Heart right ventricle (tissue), 16 donors: ENCODE results near the gene PLXDC2. TPM values are rescaled to one million over a fixed set of nuclear protein-coding genes. Genes with fewer than 3 reads are reported as not detected.

Source experiments
- ATAC-seq, 8 donors: fragments of 200-7000 bp; cut with Tn5 transposase; one replicate each; pipeline ENCODE4 v1.9.1; 2020; ENCODE audit warnings: mild to moderate bottlenecking in 8 of 8, moderate library complexity in 8 of 8, moderate number of reproducible peaks in 1 of 8
- DNase-seq, 2 donors: peaks; one replicate each; pipeline ENCODE4 v3.0.0-alpha.2; 2020
- H3K27ac ChIP-seq, 10 donors: fragments of 200-600 bp; sonication (generic) in 2 of 10; one replicate each; pipeline versions ENCODE4 v1.5.0 to v1.8.0; 2020 to 2022; ENCODE audit warnings: mild to moderate bottlenecking in 3 of 10
- H3K27me3 ChIP-seq, 7 donors: fragments of 200-600 bp; one replicate each; pipeline ENCODE4 v1.8.0; 2021 to 2022; ENCODE audit warnings: mild to moderate bottlenecking in 2 of 7
- H3K36me3 ChIP-seq, 9 donors: fragments of 200-600 bp; sonication (generic) in 1 of 9; one replicate each; pipeline versions ENCODE4 v1.5.0 to v1.8.0; 2020 to 2022; ENCODE audit warnings: mild to moderate bottlenecking in 2 of 9
- H3K4me1 ChIP-seq, 9 donors: fragments of 200-600 bp; sonication (generic) in 1 of 9; one replicate each; pipeline versions ENCODE4 v1.5.0 to v1.8.0; 2020 to 2022; ENCODE audit warnings: mild to moderate bottlenecking in 4 of 9
- H3K4me3 ChIP-seq, 10 donors: fragments of 200-600 bp; sonication (generic) in 2 of 10; one replicate each; pipeline versions ENCODE4 v1.5.0 to v1.8.0; 2020 to 2022; ENCODE audit warnings: mild to moderate bottlenecking in 7 of 10, moderate library complexity in 2 of 10
- H3K9me3 ChIP-seq, 11 donors: fragments of 200-600 bp in 10 of 11; sonication (generic) in 2 of 11; one replicate each; pipeline versions ENCODE4 v1.5.0 to v1.8.0; 2013 to 2022; ENCODE audit warnings: mild to moderate bottlenecking in 2 of 11, control low read depth in 1 of 11, moderate library complexity in 1 of 11
- WGBS, 2 donors: extraction: QIAGEN DNeasy Blood & Tissue Kit; methylation state at CpG; one replicate each; pipeline ENCODE4 v1.1.7; 2013; ENCODE audit warnings: inconsistent platforms in 1 of 2; 5-methylcytosine and 5-hydroxymethylcytosine counted together
- intact Hi-C, 10 donors: fragments of 100-400 bp; cut with DNase I; formaldehyde crosslinking; loops; one replicate each; pipeline versions ENCODE4 v1.11.1 to v1.14.2; 2022
- polyA plus RNA-seq, 2 donors: library from polyadenylated mRNA; stranded (reverse); fragments of 200-250 nt; gene quantifications; one replicate each; pipeline ENCODE4 v1.2.3, GENCODE V29; 2013
- total RNA-seq, 10 donors: library from RNA; stranded (reverse); fragmentation: NEBNext Ultra II Directional in 3 of 10; extraction: Animal tissue kit (Norgen Biotek cat#: 25700) in 3 of 10; gene quantifications; one replicate each; pipeline versions ENCODE4 v1.2.1 to v1.2.4, GENCODE V29; 2021 to 2023
- TF ChIP-seq, protein P1 (sequence below), 9 donors: fragments of 200-600 bp; sonication (generic) in 2 of 9; IDR thresholded peaks; one replicate each; pipeline versions ENCODE4 v1.5.0 to v1.8.0; 2021 to 2022; ENCODE audit warnings: antibody characterized with exemption in 9 of 9, mild to moderate bottlenecking in 5 of 9, moderate library complexity in 1 of 9
- donor health status: Arrhythmogenic right ventricular cardiomyopathy.
- donor health status: ischemic (EF 13 %, LVEDD 7.1; RV severe dilation, severe dysfunction).
- donor health status: healthy with polysubstance abuse.
- donor health status: DM: no; HTN: yes; CAD: no.
- donor health status: DM: no; HTN: no; CAD: no.
- donor health status: ischemic (EF 25% LVEDD 6.9; RV normal size, moderate dysfunction).
- donor health status: ischemic (EF 25% LVEDD 5.7; RV mildly dilated, moderate dysfunction).
- donor health status: healthy.
- donor health status: DM: yes; HTN: yes; CAD: no.
- donor health status: Ischemic cardiomyopathy.
- donor health status: ischemic (EF 35%, LVEDD 5.7; RV mildly dilated, moderate dysfunction).
- donor health status: nonischemic (EF 11% LVEDD 7.7; RV severe dilation, severe dysfunction).
- donor health status: DM: yes; HTN: yes; CAD: no.
- donor health status: PGD.
- donor health status: ischemic (EF 29% LVEDD 5.4; RV normal size, mild dysfunction).
- donor health status: nonischemic (EF 23%, LVEDD 6.1; RV moderate dilation, normal function).

Gene PLXDC2
- total and polyA plus RNA-seq, 12 donors: 4.6 to 26.8 (median 16.9) TPM

DNA sequence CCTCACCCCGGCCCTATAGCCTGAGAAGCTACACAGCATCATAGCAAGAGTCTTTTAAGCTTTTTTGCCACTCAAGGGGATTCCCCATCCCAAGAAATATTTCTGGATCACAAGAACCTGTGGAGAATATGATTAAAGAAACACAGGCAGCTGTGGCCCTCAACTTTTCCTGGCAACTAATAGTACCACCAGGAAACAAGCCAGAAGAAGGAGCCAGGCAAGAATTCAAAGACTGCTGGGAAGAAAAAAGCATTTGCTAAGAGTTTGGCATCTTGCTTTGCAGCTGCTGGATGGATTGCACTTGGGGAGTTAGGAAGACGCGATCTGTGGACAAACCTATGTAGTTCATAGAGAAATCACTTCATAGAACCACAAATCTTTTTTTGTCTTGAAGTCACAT is 437.8 kb downstream of the PLXDC2 start:
- Histone ChIP-seq H3K27me3 (no peaks in the 10 kb centered on the region), H3K27ac (peak overlapping the region in 3 of 10 donors; percentile 4 to 33 (median 12)), H3K36me3 (peaks cover 0 to 24% (median 3%) of the 10 kb centered on the region in 9 donors), H3K4me1 (peaks cover 0 to 19% (median 5%) of the 10 kb centered on the region in 9 donors), H3K9me3 (no peaks in the 10 kb centered on the region), H3K4me3 (no peak overlapping the region)
- TF ChIP-seq, protein P1, sequence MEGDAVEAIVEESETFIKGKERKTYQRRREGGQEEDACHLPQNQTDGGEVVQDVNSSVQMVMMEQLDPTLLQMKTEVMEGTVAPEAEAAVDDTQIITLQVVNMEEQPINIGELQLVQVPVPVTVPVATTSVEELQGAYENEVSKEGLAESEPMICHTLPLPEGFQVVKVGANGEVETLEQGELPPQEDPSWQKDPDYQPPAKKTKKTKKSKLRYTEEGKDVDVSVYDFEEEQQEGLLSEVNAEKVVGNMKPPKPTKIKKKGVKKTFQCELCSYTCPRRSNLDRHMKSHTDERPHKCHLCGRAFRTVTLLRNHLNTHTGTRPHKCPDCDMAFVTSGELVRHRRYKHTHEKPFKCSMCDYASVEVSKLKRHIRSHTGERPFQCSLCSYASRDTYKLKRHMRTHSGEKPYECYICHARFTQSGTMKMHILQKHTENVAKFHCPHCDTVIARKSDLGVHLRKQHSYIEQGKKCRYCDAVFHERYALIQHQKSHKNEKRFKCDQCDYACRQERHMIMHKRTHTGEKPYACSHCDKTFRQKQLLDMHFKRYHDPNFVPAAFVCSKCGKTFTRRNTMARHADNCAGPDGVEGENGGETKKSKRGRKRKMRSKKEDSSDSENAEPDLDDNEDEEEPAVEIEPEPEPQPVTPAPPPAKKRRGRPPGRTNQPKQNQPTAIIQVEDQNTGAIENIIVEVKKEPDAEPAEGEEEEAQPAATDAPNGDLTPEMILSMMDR (IDR thresholded peaks at IDR 0.05): no peak
- DNase-seq (peak in 1 of 2 donors; percentile 9), ATAC-seq (peak in 6 of 8 donors; percentile 40 to 77 (median 48))
- intact Hi-C loops: no loop called here
- 57 to 60% methylated on average over 3 of the region's 3 CpGs for WGBS, 2 donors

GRCh38 chr10:20254497-20254896 is 438.3 kb downstream of the PLXDC2 start:
- intact Hi-C loops: no loop called here
- WGBS, 2 donors: 81 to 83% methylated on average over 1 of the region's 1 CpG
- Histone ChIP-seq H3K27me3 (no peaks in the 10 kb centered on the region), H3K4me1 (peaks cover 0 to 16% (median 5%) of the 10 kb centered on the region in 9 donors), H3K27ac (no peak overlapping the region), H3K36me3 (peaks cover 0 to 20% (median 0%) of the 10 kb centered on the region in 9 donors), H3K9me3 (no peaks in the 10 kb centered on the region), H3K4me3 (no peak overlapping the region)
- DNase-seq: no peak
- ATAC-seq: no peak
- TF ChIP-seq, protein P1 (IDR thresholded peaks at IDR 0.05): no peak

DNA sequence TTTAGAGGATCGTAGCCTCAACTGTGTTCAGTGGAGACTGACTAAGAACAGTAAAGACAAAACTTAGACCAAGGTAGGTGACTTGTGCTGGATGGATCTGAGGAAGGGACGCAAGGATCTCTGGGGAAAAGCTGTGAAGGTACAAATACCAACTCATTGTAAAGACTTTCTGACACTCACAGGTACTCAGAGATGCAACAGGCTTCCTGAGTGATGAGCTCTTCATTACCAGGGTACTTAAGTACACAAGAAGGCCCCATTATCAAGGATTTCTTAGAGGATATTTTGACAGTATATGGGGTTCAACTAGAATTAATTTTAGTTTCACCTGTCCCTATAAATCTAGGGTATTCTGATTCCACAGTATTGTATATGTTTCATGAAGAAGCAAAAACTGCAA is 440.7 kb downstream of the PLXDC2 start:
- no peak for ATAC-seq
- Histone ChIP-seq H3K27me3 (no peaks in the 10 kb centered on the region), H3K36me3 (peaks cover 0 to 24% (median 0%) of the 10 kb centered on the region in 9 donors), H3K9me3 (peaks cover 0 to 3% (median 0%) of the 10 kb centered on the region in 11 donors), H3K27ac (no peak overlapping the region), H3K4me3 (no peak overlapping the region), H3K4me1 (peaks cover 0 to 8% (median 3%) of the 10 kb centered on the region in 9 donors)
- DNase-seq: no peak
- intact Hi-C loops: no loop called here
- TF ChIP-seq, protein P1 (IDR thresholded peaks at IDR 0.05): no peak
- WGBS, 2 donors: 97 to 100% methylated on average over 2 of the region's 2 CpGs

- Histone ChIP-seq H3K36me3 (peaks cover 0 to 27% (median 0%) of the 10 kb centered on the region in 9 donors), H3K4me1 (peaks cover 0 to 8% (median 3%) of the 10 kb centered on the region in 9 donors), H3K4me3 (no peak overlapping the region), H3K27me3 (no peaks in the 10 kb centered on the region), H3K9me3 (peaks cover 0 to 3% (median 0%) of the 10 kb centered on the region in 11 donors), H3K27ac (no peak overlapping the region)
- ATAC-seq: no peak
- TF ChIP-seq, protein P1 (IDR thresholded peaks at IDR 0.05): no peak
- intact Hi-C loops: no loop called here
- DNase-seq: no peak
- 51 to 57% methylated on average over 2 of the region's 2 CpGs for WGBS, 2 donors
Observed at GRCh38 chr10:20257422-20257821, 441.2 kb downstream of the PLXDC2 start.
